ENCODE data around the gene WFS1.

The WFS1 gene

GRCh38 chr4:6275898-6276806 lies 6.5 kb downstream of the WFS1 start:
- H3K4me3 ChIP-seq (ENCODE audit: low read length) = no peak overlapping the region
- no peak for TF ChIP-seq ZNF274 (IDR thresholded peaks at IDR 0.05; ENCODE audit: low read depth, low read length)

DNA sequence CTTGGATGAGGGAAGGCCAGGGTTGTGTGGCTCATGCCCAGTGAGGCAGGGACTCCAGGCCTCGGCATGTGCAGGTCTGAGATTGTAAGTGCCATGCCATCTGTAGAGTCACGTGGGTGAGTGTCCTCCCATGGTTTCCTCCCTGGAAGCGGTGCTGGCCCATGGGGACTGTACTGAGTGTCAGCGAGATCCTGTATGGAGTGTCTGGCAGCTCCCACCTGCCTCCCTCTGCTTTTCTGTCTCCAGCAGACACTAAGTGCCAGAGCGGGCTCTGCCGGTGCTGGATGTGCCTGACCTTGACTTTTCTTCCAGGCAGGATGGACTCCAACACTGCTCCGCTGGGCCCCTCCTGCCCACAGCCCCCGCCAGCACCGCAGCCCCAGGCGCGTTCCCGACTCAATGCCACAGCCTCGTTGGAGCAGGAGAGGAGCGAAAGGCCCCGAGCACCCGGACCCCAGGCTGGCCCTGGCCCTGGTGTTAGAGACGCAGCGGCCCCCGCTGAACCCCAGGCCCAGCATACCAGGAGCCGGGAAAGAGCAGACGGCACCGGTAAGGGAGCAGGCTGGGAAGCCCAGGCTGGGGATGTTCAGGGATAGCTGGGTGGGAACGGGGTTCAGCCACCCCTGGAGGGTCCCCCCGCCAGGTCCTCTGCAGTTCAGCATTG lies 7.6 kb downstream of the WFS1 start:
- no peak for TF ChIP-seq ZNF274 (IDR thresholded peaks at IDR 0.05; ENCODE audit: low read depth, low read length)
- no peak overlapping the region for H3K4me3 ChIP-seq (ENCODE audit: low read length)

DNA sequence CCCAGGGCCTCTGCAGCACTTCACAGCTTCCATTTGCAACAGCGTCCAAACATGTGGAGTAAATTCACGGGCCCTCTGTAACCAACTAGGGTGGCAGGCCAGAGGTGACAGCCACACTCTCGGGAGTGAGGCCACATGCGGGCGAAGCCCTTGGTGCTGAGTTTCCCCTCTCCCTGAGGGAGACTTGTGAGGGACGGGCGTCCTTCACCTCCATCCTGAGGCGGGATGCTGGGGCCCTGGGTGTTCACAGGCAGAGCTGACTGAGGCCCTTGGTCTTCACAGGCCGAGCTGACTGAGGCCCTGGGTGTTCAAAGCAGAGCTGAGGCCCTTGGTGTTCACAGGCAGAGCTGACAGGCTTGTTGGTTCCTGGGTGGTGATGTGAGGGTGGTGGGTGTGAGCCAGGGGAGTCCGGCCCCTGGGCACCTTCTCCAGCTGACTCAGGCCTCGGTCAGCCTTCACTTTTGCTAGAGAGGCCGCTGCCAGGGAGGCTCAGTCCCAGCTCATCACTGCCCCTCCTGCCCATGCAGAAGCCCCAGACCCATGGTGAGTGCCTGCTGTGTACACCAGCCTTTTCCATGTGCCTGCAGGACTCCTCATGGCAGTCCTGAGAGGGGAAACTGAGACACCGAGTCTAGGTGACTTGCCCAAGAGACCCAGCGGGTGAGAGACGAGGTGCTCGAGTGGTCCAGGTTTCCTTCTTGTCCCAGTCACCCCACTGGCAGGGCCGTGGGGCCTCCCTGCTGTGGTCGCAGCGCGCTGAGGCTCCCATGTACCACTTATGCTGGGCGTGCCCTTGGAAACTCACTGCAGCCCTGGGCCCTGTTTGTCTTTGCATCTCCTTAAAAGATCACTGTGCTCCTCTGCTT lies 8.5 kb downstream of the WFS1 start:
- TF ChIP-seq ZNF274 (IDR thresholded peaks at IDR 0.05; ENCODE audit: low read depth, low read length) = no peak
- H3K4me3 ChIP-seq (ENCODE audit: low read length) = no peak overlapping the region

- no peak overlapping the region for H3K4me3 ChIP-seq (ENCODE audit: low read length)
Measured at GRCh38 chr4:6278801-6279197, 9.1 kb downstream of the WFS1 start.

GRCh38 chr4:6279582-6280289 lies 10.1 kb downstream of the WFS1 start:
- H3K4me3 ChIP-seq (ENCODE audit: low read length) = no peak overlapping the region
- TF ChIP-seq ZNF274 (IDR thresholded peaks at IDR 0.05; ENCODE audit: low read depth, low read length) = no peak

More at GRCh38 chr4:6278801-6279197, 9.1 kb downstream of the WFS1 start:
- no peak for TF ChIP-seq ZNF274 (IDR thresholded peaks at IDR 0.05; ENCODE audit: low read depth, low read length)

GRCh38 chr4:6280365-6280996 lies 10.8 kb downstream of the WFS1 start:
- no peak overlapping the region for H3K4me3 ChIP-seq (ENCODE audit: low read length)
- TF ChIP-seq ZNF274 (IDR thresholded peaks at IDR 0.05; ENCODE audit: low read depth, low read length) = no peak

DNA sequence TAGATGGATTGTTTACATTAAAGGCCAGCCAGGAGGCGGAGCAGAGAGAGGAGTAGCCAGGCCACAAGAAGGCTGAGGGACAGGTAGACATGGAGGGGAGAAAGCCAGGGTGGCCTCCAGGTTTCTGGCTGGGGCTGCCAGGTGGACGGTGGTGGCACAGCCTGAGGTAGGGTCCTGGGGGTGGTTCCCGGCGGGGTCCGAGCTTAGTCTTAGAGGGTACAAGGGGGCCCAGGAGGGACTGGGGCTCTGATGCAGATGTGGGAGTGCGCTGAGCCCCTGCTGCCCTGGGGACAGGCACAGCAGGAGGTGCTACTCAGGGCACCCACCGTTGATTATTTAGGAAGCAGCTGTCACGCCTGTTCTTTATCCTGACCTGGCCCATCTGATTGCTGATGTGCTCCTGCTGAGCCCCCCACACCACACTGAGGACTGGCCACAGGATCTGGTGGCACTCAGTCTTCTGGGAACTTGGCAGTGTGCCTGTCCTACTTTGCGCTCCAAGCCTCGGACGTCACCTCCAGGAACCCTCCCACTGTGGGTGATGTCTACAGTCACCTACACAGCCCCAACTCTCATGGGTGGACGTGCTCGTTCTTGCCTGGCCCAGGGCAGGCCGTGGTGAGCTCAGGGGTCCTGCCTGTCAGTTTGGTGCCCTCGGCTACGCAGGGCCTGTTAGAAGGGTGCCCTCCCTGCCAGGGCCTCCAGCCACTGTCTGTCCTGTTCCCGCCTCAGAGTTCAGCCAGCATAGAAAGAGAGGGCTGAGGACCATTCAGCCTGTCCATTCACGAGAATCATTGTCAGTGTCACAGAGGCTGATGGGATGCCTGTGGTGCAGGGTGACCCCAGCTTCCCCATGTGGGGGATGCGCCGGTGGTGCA lies 12.0 kb downstream of the WFS1 start:
- TF ChIP-seq ZNF274 (IDR thresholded peaks at IDR 0.05; ENCODE audit: low read depth, low read length) = no peak
- no peak overlapping the region for H3K4me3 ChIP-seq (ENCODE audit: low read length)

- no peak for TF ChIP-seq ZNF274 (IDR thresholded peaks at IDR 0.05; ENCODE audit: low read depth, low read length)
- no peak overlapping the region for H3K4me3 ChIP-seq (ENCODE audit: low read length)
Measured at GRCh38 chr4:6282314-6282771, 12.7 kb downstream of the WFS1 start.

DNA sequence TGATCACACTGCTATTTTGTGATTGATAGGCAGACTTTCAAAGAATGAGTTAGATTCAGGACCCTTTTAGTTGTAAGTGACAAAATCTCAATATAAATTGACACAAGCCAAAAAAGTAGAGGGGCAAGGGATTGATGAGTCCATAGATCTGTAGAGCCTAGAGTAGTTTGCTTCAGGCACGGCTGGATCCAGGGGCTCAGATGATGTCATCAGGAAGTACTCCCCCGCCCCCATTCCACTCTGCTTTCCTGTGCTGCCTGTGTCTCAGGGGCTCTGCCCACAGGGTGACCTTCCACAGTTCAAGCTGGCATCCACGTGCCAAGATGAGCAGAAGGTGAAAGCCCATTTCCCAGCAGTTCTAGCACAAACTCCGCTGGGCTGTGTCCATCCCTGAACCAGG lies 13.6 kb downstream of the WFS1 start:
- no peak overlapping the region for H3K4me3 ChIP-seq (ENCODE audit: low read length)
- no peak for TF ChIP-seq ZNF274 (IDR thresholded peaks at IDR 0.05; ENCODE audit: low read depth, low read length)

- TF ChIP-seq ZNF274 (IDR thresholded peaks at IDR 0.05; ENCODE audit: low read depth, low read length) = no peak
- no peak overlapping the region for H3K4me3 ChIP-seq (ENCODE audit: low read length)
Measured at GRCh38 chr4:6287017-6287788, 17.6 kb downstream of the WFS1 start.

GRCh38 chr4:6288342-6288741 lies 18.7 kb downstream of the WFS1 start:
- no peak overlapping the region for H3K4me3 ChIP-seq (ENCODE audit: low read length)
- no peak for TF ChIP-seq ZNF274 (IDR thresholded peaks at IDR 0.05; ENCODE audit: low read depth, low read length)

GRCh38 chr4:6288871-6289270 lies 19.2 kb downstream of the WFS1 start:
- TF ChIP-seq ZNF274 (IDR thresholded peaks at IDR 0.05; ENCODE audit: low read depth, low read length) = no peak
- no peak overlapping the region for H3K4me3 ChIP-seq (ENCODE audit: low read length)

All from GM08714 (cell line).